Right lung (tissue), 10 donors: ENCODE data around the gene ALG5. TPM values are rescaled to one million over a fixed set of nuclear protein-coding genes. Genes with fewer than 3 reads are reported as not detected.
A peak's percentile ranks its signal among the peaks of the same experiment; 100 is the strongest.

Source experiments
- DNase-seq, 2 donors: peaks; one replicate each; pipeline ENCODE4 v3.0.0-alpha.2; 2013
- long read RNA-seq, 8 donors: transcript quantifications; one replicate each; lab custom pipeline, GENCODE V29; 2026
- polyA plus RNA-seq, 5 donors: library from polyadenylated mRNA; unstranded; fragments of 120-200 nt; gene quantifications; one replicate each; pipeline versions ENCODE4 v1.2.1 to v1.2.3, GENCODE V29; 2013; ENCODE audit warnings: inconsistent platforms in 1 of 5, low replicate concordance in 1 of 5; ENCODE audit not compliant: insufficient read length in 5 of 5, insufficient read depth in 1 of 5

The ALG5 gene
- polyA plus RNA-seq: 10 to 100 TPM; 34.3 to 46.7 (median 41.5) TPM
- long read RNA-seq, donor 1, transcript ALG5-201 (10 exons, 1,154 nt): major isoform, 32 of 228 reads
- long read RNA-seq, donor 1, partial matches to known transcripts: 159 of 228 reads
- long read RNA-seq, donor 1, other reads (novel, unspliced or antisense): 33 of 228 reads
- long read RNA-seq, donor 2, transcript ALG5-201 (10 exons, 1,154 nt): major isoform, 11 of 83 reads
- long read RNA-seq, donor 2, partial matches to known transcripts: 51 of 83 reads
- long read RNA-seq, donor 2, other reads (novel, unspliced or antisense): 21 of 83 reads
- long read RNA-seq, donor 3, transcript ALG5-201 (10 exons, 1,154 nt): major isoform, 19 of 165 reads
- long read RNA-seq, donor 3, partial matches to known transcripts: 124 of 165 reads
- long read RNA-seq, donor 3, other reads (novel, unspliced or antisense): 19 of 165 reads
- long read RNA-seq, donor 4, transcript ALG5-201 (10 exons, 1,154 nt): major isoform, 12 of 12 reads
- long read RNA-seq, donor 4, partial matches to known transcripts: 0 of 12 reads
- long read RNA-seq, donor 4, other reads (novel, unspliced or antisense): 0 of 12 reads
- long read RNA-seq, donor 5, transcript ALG5-201 (10 exons, 1,154 nt): major isoform, 21 of 159 reads
- long read RNA-seq, donor 5, partial matches to known transcripts: 101 of 159 reads
- long read RNA-seq, donor 5, other reads (novel, unspliced or antisense): 35 of 159 reads
- long read RNA-seq, donor 6, transcript ALG5-201 (10 exons, 1,154 nt): major isoform, 28 of 33 reads
- long read RNA-seq, donor 6, transcript ALG5-204 (2 exons, 565 nt): minor isoform, 5 of 33 reads
- long read RNA-seq, donor 6, partial matches to known transcripts: 0 of 33 reads
- long read RNA-seq, donor 6, other reads (novel, unspliced or antisense): 0 of 33 reads
- long read RNA-seq, donor 7, transcript ALG5-201 (10 exons, 1,154 nt): major isoform, 15 of 17 reads
- long read RNA-seq, donor 7, partial matches to known transcripts: 0 of 17 reads
- long read RNA-seq, donor 7, other reads (novel, unspliced or antisense): 0 of 17 reads
- long read RNA-seq, donor 8, transcript ALG5-201 (10 exons, 1,154 nt): major isoform, 9 of 16 reads
- long read RNA-seq, donor 8, partial matches to known transcripts: 7 of 16 reads
- long read RNA-seq, donor 8, other reads (novel, unspliced or antisense): 0 of 16 reads

DNA sequence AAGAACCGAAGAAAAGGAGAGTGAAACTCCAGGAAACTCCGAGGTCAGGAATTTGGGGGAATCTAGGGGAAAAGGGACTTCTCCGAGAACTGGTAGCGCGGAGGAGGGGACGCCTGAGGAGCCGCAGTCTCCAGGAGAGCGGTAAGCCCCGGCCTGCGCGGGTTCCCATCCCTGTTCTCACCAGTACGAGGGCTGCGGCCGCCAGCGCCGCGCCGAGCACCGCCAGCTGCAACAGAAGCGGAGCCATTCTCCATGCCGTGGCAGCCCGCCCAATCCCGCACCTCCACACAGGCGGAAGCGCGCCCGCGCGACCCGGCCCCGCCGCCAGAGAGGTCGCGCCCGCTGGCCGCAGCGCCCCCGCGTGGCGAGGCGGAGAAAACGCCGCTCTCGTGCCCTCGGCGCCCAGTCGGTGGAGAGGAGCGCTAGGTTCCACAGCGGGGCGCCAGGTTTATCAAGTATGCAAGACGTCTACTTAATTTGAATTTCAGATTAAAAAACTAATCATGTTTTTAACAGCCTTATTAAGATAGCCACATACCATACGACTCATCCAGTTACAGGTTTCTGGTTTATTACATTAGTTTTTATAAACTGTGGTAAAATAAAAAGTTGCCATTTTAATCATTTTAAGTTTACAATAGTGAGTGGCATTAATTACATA, at the start of gene ALG5:
Gene ALG5 (minus strand): TSS at position 287 of the 661 bp plus-strand sequence. CDS start 40 bp downstream, at position 247.
- DNase-seq: peak; percentile 89 to 91

- DNase-seq: no peak
Measured at GRCh38 chr13:37047846-37048245, 48.7 kb upstream of the ALG5 start.

DNA sequence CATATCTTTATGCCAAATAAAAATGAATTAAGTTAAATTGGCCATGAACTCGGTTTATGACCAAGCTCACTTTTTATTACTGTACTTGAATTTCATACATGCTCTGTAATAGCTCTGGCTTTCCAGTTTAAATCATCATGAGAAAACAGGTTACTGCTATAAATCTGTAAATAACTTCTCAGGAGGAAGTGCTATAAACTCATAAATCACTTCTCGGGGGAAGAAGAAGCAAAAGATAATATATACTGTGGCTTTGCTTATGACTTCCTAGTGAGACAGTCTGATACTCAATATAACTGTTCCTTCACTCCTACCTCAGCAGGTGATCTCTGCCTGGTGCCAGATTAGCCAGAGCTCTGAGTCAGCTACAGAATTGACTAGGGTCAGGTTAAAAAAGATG, 47.9 kb upstream of the ALG5 start:
- no peak for DNase-seq

GRCh38 chr13:37046062-37046461, 46.9 kb upstream of the ALG5 start:
- DNase-seq: no peak

- no peak for DNase-seq
Measured at GRCh38 chr13:37040789-37041188, 41.6 kb upstream of the ALG5 start.

DNA sequence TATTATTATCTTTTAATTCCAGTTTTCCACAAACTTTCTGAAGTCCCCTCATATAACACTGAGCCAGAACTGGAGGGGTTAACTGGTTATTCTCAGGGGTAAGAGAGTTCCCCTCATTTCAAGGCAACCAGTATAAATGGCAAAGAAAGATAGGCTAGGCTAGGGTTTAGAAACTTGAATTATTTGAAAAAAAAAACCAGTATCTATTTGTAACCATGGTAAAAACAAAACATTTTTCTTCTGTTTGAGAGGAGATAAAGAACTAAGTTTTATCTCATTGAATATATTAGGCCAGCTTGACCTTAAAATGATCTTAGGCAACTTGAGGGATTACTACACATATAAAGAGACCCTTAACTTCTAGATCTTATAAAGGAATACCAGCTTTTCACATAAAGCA, 40.8 kb upstream of the ALG5 start:
- no peak for DNase-seq

GRCh38 chr13:37037241-37037640, 38.1 kb upstream of the ALG5 start:
- no peak for DNase-seq

DNA sequence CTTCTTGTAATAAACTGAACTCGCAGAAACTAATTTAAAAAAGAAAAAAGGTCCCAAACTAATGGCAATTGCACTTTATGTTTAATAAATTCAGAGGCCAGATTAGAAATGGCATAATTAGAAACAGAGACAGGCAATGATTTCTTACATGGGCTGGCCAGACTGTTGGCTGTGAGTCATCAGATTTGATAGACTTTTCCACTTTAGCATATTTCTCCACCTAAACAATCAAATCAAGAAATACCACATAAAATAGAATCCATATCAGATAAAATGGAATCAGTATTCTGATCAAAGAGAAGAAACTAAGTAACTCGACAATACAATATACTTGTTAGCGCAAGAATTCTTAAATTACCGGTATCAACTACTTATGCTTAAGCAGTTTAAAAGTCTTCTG, 30.5 kb upstream of the ALG5 start:
- no peak for DNase-seq

- DNase-seq: no peak
Measured at GRCh38 chr13:37027639-37028038, 28.5 kb upstream of the ALG5 start.

GRCh38 chr13:37026771-37027170, 27.6 kb upstream of the ALG5 start:
- no peak for DNase-seq

- no peak for DNase-seq
Measured at GRCh38 chr13:37023871-37024270, 24.7 kb upstream of the ALG5 start.

DNA sequence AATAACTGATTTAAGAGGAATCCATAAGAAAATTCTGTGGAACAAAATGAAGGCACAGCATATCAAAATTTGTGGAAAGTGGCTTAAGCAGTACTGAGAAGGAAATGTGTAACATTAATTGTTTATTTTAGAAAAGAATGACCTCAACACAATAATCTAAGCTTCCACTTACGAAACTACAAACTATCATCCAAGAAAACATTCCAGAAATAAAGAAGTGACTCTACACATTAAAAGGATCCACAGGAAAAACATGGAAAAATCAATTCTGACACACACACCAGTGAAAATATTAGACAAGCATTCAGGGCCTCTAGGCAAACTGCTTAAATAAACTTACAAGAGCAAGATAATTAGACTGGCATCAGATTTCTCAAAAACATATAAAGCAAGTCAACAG, 15.5 kb upstream of the ALG5 start:
- no peak for DNase-seq

DNA sequence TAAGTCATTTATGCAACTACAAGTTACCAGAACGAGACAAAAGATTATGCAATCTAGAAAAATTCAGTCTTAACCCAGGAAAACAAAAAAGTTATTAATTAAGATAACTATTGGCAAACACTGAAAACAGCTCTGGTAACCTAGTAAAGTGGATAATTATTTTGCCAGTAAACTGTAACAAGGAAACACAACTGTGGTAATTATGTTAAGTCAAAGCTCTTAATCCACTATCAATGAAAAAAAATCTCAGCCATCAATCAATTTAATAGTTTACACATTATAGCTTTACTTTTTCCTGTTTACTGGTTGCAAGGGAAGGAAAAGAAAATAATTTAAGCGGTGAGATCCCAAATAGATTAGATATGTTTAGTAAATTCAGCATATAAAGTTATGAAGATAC, 12.6 kb upstream of the ALG5 start:
- no peak for DNase-seq

DNA sequence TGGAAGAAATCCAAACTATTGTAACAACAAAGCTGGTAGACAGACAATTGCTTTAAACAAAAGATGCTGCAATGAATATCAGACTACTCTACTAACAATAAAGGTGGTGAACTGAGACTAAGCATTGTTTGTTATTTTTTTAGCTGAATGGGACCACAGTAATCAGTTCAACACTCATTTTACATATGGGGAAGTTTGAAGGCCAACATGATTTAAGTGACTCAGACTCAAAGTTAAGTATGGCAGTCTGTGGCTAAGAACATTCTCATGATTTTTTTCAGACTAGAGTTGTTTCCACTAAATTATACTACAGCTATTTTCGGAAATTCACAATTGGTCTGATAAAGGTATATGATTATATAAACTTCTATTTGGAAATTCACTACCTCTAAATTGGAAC, 11.9 kb upstream of the ALG5 start:
- DNase-seq: no peak

- no peak for DNase-seq
Measured at GRCh38 chr13:37010424-37010823, 11.3 kb upstream of the ALG5 start.

GRCh38 chr13:37009692-37010091, 10.6 kb upstream of the ALG5 start:
- DNase-seq: no peak

GRCh38 chr13:37001921-37002250, 2.7 kb upstream of the ALG5 start:
- DNase-seq: no peak

DNA sequence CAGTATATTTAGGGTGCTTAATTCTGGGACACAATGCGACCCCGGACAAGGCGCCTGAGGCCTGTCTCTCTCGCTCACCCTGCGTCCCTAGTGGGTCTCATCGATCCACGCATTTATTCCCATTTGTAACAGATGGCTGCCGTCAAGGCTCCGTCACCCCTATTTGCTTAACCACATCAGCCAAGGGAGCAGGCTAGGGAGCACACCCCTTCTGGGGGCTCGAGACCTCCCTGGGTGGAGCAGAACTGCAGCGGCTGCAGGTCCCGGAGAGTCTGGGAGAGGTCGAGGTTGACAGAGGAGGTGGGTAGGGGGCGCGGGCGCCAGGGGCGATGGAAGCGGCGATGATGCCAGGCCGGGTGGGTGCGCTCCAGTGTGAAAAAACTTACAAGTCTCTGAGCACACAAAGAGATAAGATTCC, 507 bp downstream of the ALG5 start:
- DNase-seq: peak; percentile 11 to 25

- DNase-seq: no peak
Measured at GRCh38 chr13:36997716-36998427, 1.3 kb downstream of the ALG5 start.

GRCh38 chr13:36992362-36992761, 6.8 kb downstream of the ALG5 start:
- no peak for DNase-seq
